GM18858 (cell line): ENCODE measurements around the gene C1QC.

Experiments
- ATAC-seq: cut with Tn5 transposase; IDR thresholded peaks from one replicate; pipeline ENCODE4 v1.9.1; 2021; ENCODE audit not compliant: unreplicated experiment

The C1QC gene

DNA sequence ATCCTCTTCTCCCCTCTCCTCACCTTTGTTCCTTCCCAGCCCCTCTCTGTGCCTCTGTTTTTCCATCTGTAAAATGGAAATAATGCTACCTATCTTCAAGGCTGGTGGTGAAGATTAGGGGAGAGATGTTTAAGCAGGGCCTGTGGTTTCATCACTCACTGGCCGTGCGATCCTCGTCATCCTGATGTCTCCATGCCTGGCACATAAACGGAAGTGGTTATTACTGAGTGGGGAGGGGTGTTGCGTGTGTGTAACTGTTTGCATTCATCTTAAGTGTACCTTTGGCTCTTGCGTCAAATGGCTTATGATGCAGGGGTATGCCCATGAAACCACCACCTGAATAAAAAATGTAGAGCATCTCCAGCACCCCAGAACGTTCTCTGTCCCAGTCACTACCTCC is 24.2 kb upstream of the C1QC start:
- ATAC-seq, result no peak

DNA sequence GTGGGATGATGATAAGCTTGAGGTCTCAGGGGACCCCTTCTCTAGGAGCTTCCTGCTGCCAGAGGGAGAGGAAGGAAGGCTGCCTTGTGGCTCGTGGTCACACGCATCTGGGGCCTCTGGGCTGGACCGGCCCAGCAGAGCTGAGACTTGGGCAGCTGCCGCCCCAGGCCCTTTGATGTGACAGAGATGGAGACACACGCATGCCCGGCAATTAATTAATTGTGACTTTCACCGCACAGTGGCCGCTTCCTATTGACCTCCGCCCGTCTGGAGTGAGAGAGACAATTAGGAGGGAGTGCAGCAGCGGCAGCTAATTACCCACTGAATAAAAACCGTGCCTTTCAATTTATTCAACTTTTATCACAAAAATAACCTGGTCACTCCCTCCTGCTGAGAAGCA is 23.6 kb upstream of the C1QC start:
- ATAC-seq, result no peak

- no peak for ATAC-seq
Measured at GRCh38 chr1:22621761-22622160, 21.7 kb upstream of the C1QC start.

GRCh38 chr1:22625262-22625925 is 18.0 kb upstream of the C1QC start:
- ATAC-seq, result no peak

GRCh38 chr1:22626237-22627157 is 16.9 kb upstream of the C1QC start:
- no peak for ATAC-seq

DNA sequence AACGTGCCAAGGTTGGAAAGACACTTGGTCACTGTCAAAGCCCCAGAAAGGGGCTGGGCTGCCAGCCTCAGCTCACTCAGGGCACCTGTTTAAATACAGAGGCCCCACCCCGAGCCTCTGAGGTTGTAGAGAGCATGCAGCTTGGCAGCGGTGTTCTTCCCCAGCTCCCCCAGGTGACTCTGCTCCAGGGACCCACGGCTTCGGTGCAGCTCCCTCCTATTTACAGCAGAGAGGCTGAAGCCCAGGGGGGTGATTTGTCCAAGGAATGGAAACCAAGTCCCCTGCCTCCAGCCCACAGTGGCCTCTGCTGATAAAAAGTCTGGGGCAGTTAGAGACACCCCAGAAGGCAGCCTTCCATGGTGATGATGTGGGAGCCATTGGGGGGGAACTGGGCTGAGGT is 16.1 kb upstream of the C1QC start:
- no peak for ATAC-seq

- ATAC-seq, result no peak
Measured at GRCh38 chr1:22628698-22629444, 14.6 kb upstream of the C1QC start.

- no peak for ATAC-seq
Measured at GRCh38 chr1:22629886-22630285, 13.5 kb upstream of the C1QC start.

- ATAC-seq, result no peak
Measured at GRCh38 chr1:22633697-22634463, 9.6 kb upstream of the C1QC start.

DNA sequence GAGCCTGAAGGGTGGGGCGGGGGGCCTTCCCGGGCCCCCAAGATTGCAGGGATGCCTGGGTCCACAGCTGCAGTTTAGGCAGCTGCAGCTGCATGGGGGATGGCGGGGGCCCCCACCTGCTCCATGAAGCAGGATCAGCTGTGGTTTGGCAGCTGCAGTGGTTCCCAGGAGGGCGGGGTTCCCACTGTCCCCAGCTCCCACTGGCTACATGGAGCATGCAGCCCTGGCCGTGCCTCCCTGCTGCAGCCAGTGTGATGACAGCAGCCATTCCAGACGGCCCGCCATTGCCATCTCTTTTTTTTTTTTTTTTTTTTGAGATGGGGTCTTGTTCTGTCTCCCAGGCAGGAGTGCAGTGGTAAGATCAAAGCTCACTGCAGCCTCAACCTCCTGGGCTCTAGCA is 8.0 kb upstream of the C1QC start:
- no peak for ATAC-seq

- ATAC-seq, result no peak
Measured at GRCh38 chr1:22636353-22636752, 7.1 kb upstream of the C1QC start, which contains the start of gene C1QA. C1QA (plus strand) TSS chr1:22636628; CDS start chr1:22637617, 989 bp downstream.

GRCh38 chr1:22636927-22637326 is 6.5 kb upstream of the C1QC start:
- ATAC-seq, result no peak

DNA sequence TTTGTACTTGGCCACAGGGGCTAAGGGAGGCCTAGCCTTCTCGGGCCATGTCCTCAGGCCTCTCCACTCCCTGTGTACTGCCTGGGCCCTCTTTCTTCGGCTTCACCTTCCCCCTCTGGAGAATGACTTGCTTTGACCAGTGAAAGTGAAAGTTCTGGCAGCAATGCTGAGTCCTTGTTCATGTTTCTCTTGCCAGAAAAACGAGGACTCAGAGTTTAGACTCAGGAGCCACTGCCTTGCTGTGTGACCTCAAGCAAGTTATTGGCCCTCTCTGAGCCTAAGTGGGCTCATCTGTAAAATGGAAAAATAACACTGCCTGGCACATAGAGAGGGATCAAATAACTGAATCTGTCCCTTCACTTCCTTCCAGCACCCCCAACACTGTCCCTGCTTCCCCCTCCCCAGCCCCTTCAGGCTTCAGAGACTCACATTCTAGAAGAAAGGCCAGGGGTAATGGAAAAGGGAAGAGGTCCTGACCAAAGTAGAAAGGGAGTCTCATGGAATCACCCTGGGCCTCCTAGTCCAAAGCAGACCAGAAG is 5.5 kb upstream of the C1QC start:
- ATAC-seq, result no peak

GRCh38 chr1:22638476-22639234 is 4.8 kb upstream of the C1QC start:
- ATAC-seq, result no peak

DNA sequence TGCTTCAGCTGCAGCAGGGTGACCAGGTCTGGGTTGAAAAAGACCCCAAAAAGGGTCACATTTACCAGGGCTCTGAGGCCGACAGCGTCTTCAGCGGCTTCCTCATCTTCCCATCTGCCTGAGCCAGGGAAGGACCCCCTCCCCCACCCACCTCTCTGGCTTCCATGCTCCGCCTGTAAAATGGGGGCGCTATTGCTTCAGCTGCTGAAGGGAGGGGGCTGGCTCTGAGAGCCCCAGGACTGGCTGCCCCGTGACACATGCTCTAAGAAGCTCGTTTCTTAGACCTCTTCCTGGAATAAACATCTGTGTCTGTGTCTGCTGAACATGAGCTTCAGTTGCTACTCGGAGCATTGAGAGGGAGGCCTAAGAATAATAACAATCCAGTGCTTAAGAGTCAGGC is 4.1 kb upstream of the C1QC start:
- no peak for ATAC-seq

GRCh38 chr1:22641247-22641646 is 2.2 kb upstream of the C1QC start:
- ATAC-seq, result no peak

- no peak for ATAC-seq
Measured at GRCh38 chr1:22641906-22642636, 1.4 kb upstream of the C1QC start.

- no peak for ATAC-seq
Measured at GRCh38 chr1:22643928-22644327, 495 bp downstream of the C1QC start.

DNA sequence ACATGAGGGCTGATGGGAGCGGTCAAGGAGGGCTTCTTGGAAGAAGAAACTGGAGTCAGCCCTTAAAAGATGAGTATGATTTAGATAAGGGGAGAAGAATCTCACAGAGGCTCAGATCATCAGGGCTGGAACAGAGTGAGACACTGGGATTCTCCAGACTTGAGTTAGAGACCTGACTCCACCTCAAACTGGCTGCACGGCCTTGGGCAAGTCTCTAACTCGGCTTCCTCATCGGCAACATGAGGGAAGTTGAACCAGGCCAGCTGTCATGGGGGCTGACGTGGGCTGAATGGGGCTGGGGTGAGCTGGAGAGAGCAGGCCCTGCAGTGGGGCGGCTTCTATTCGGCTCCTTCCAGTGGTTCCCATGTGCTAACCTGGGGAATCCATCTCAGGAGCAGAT is 2.5 kb downstream of the C1QC start:
- ATAC-seq, result no peak
